Measurements from ENCODE around the gene MORN1.

The MORN1 gene

DNA sequence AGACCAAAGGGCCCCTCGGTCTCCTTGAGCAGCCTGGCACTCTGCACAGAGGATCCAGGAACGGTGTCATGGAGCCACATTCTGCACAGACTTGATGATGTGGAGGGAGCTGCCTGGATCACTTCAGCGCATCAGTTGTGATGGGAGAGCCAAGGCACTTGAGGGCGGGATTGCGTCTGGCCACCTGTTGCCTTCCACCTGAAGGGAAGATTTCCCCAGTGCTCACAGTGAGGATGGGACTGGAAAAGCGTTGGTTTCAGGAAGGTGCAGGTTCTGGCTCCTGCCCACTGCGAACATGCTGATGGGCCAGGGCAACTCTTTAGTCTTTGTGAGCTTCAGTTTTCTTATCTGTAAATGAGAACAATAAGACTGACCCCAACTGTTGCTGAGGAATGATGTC is 2.9 kb upstream of the MORN1 start:
- TF ChIP-seq, protein P1, sequence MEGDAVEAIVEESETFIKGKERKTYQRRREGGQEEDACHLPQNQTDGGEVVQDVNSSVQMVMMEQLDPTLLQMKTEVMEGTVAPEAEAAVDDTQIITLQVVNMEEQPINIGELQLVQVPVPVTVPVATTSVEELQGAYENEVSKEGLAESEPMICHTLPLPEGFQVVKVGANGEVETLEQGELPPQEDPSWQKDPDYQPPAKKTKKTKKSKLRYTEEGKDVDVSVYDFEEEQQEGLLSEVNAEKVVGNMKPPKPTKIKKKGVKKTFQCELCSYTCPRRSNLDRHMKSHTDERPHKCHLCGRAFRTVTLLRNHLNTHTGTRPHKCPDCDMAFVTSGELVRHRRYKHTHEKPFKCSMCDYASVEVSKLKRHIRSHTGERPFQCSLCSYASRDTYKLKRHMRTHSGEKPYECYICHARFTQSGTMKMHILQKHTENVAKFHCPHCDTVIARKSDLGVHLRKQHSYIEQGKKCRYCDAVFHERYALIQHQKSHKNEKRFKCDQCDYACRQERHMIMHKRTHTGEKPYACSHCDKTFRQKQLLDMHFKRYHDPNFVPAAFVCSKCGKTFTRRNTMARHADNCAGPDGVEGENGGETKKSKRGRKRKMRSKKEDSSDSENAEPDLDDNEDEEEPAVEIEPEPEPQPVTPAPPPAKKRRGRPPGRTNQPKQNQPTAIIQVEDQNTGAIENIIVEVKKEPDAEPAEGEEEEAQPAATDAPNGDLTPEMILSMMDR (IDR thresholded peaks at IDR 0.05; ENCODE audit: low read depth, low read length): no peak
- H3K4me3 ChIP-seq (ENCODE audit: low read depth, low read length): no peak overlapping the region

DNA sequence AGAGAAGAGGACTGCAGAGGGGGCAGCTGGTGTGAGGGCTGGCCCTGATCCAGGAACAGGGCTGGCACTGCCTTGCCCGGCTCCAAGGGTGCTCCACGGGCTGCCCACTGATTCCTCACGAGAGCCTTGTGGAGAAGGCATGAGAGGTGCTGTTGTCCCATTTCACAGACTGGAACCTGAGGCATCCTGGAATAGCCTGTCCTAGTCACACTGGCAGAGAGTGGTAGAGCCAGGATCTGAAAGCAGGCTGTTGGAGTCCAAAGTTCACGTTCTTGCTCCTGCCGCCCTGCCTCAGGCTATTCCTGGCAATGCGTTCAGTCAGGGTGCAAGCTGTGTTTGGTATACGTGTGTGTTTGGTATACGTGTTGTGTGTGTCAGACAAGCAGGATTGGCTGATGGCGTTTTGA is 2.1 kb upstream of the MORN1 start:
- TF ChIP-seq, protein P1 (IDR thresholded peaks at IDR 0.05; ENCODE audit: low read depth, low read length): no peak
- H3K4me3 ChIP-seq (ENCODE audit: low read depth, low read length): no peak overlapping the region

DNA sequence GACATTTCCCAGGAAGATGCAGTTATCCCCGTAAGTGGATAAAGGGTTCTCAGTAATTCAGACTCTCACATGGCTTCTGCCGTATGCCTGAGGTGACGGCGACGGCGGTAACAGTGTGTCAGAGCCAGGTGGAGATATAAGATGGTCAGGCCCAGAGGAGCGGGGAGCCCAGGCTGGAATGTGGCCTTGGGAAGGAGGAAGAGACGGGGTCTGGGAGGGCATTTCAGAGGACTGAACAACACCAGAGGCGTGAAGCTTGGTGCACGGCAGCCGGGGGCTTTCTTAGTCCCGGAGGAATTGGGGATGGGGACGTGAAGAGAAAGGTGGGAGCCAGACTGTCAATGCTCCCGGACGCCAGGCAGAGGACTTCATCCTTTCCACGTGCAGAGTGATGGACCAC is 1.3 kb upstream of the MORN1 start:
- TF ChIP-seq, protein P1 (IDR thresholded peaks at IDR 0.05; ENCODE audit: low read depth, low read length): no peak
- peak overlapping the region; percentile 90 for H3K4me3 ChIP-seq (ENCODE audit: low read depth, low read length)

DNA sequence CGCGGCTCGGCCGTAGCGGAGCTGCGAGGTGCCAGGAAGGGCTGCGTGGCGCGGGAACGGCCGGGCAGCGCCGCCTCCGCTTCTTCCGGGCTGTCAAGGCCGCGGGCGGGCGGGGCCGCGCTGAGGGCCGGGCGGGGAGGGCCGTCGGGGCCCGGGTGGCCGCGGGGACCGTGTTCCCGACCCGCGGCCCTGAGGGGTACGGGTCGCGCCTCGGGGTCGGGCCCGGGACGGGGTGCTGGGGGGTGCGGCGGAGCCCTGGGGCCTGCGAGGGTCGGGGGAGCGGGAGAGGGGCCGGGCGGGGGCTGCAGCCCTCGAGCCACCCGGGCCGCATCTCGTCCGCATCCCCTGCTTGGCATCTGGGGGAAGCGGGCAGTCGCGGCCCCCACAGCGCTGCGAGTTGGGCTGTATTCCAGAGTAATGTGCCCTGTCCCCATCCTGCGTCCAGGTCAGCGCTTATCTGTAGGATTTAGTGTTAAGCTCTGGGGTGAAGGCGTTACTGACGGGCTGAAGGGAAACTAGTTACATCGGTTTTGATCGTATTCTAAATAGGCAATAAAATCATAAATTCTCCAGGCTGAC is 666 bp upstream of the MORN1 start:
- TF ChIP-seq, protein P1 (IDR thresholded peaks at IDR 0.05; ENCODE audit: low read depth, low read length): no peak

DNA sequence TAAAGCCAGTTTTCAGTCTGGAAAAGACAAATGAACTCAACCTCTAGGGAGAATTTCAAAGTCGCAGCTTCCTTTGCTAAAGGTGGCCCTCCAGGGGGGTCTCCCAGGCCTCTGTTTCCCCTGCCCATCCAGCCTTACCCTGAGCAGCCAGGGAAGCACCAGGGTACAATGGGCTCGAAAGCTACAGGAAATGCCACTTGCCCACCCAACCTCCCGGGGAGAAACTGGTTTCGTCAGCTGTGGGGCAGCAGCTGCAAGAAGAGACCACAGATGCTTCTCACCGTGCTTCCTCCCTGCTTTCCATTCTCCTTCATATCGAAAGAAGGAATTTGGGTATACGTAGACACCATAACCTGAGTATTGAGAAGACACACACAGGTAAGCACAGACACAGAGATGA is 1.7 kb downstream of the MORN1 start:
- H3K4me3 ChIP-seq (ENCODE audit: low read depth, low read length): no peak overlapping the region
- TF ChIP-seq, protein P1 (IDR thresholded peaks at IDR 0.05; ENCODE audit: low read depth, low read length): no peak

More for the DNA sequence above, 666 bp upstream of the MORN1 start:
- peak overlapping the region; percentile 90 for H3K4me3 ChIP-seq (ENCODE audit: low read depth, low read length)

DNA sequence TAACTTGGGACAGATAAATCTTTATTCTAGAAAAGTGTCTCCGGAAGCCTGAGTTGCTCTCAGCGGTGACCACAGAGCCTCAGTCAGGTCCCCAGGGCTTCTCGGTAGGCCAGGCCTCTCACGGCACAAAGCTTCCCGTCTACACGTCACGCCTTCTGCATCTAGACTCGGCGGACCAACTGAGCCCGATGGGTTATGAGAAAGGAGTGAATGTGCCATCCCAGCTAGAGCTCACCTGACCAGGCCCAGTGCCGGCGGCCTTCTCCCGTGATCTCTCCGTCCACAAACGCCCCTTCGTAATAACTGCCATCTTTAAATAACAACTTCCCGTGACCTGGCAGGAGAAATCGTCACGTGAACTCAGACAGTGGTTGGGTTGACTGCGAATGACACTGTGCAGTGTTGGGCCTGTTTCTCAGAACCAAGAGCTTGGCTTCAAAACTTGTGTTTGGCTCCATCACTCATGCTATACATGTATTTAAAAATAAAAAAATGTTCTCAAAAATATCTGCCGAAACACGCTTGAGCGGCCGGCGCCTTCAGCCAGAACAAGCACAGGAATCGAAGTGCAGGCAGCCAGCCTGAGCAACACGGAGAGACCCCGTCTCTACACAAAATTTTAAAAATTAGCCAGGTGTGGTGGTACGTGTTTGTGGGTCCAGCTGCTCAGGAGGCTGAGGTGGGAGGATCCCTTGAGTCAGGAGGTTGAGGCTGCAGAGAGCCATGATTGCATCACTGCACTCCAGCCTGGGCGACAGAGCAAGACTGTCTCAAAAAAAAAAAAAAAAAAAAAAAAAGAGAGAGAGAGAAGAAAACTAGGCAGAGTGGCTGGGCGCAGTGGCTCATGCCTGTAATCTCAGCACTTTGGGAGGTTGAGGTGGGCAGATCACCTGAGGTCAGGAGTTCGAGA is 3.1 kb downstream of the MORN1 start:
- H3K4me3 ChIP-seq (ENCODE audit: low read depth, low read length): no peak overlapping the region
- TF ChIP-seq, protein P1 (IDR thresholded peaks at IDR 0.05; ENCODE audit: low read depth, low read length): no peak
